Thoracic aorta (tissue), 2 donors: ENCODE results near the gene FARP1. TPM values are rescaled to one million over a fixed set of nuclear protein-coding genes. Genes with fewer than 3 reads are reported as not detected.

Experiments
- ATAC-seq: fragments of 150-250 bp; one replicate; pipeline ENCODE4 v1.8.0; 2017; ENCODE audit warnings: low read depth; ENCODE audit not compliant: insufficient number of reproducible peaks, low FRiP score
- DNase-seq: peaks from one replicate; pipeline ENCODE4 v3.0.0-alpha.2; 2020; ENCODE audit warnings: low spot score
- H3K27ac ChIP-seq, 2 donors: fragments of 200-600 bp; sonication (generic); 1 replicate in 1 of 2; 2 replicates in 1 of 2; pipeline ENCODE4 v1.5.1; 2016; ENCODE audit warnings: mild to moderate bottlenecking in 2 of 2, moderate library complexity in 2 of 2
- H3K27me3 ChIP-seq: fragments of 200-600 bp; sonication (generic); replicated peaks from 2 replicates; pipeline ENCODE4 v1.6.0; 2016; ENCODE audit warnings: mild to moderate bottlenecking; ENCODE audit not compliant: insufficient read depth
- H3K36me3 ChIP-seq: fragments of 200-600 bp; sonication (generic); one replicate; pipeline ENCODE4 v1.5.1; 2016
- H3K4me1 ChIP-seq, 2 donors: fragments of 200-600 bp; sonication (generic); 1 replicate in 1 of 2; 2 replicates in 1 of 2; pipeline versions ENCODE4 v1.5.1 to v1.6.0; 2016; ENCODE audit warnings: low read depth in 2 of 2, mild to moderate bottlenecking in 1 of 2; ENCODE audit not compliant: control insufficient read depth in 1 of 2
- H3K4me3 ChIP-seq: fragments of 200-600 bp; sonication (generic); 2 replicates; pipeline ENCODE4 v1.5.1; 2016; ENCODE audit warnings: mild to moderate bottlenecking
- H3K9me3 ChIP-seq: fragments of 200-600 bp; sonication (generic); 2 replicates; pipeline ENCODE4 v1.5.1; 2016
- total RNA-seq, 2 donors: library from RNA; depleted of rRNA; stranded (reverse); fragments of >200 nt; gene quantifications; one replicate each; pipeline versions ENCODE4 v1.1.0 to v1.2.3, GENCODE V29; 2016
- TF ChIP-seq, protein P1 (sequence below): fragments of 200-600 bp; sonication (generic); IDR thresholded peaks from one replicate; pipeline ENCODE4 v1.5.1; 2019; ENCODE audit warnings: antibody characterized with exemption

The FARP1 gene
- total RNA-seq, 2 donors from 2014 or later: 17.6 to 30.3 TPM

DNA sequence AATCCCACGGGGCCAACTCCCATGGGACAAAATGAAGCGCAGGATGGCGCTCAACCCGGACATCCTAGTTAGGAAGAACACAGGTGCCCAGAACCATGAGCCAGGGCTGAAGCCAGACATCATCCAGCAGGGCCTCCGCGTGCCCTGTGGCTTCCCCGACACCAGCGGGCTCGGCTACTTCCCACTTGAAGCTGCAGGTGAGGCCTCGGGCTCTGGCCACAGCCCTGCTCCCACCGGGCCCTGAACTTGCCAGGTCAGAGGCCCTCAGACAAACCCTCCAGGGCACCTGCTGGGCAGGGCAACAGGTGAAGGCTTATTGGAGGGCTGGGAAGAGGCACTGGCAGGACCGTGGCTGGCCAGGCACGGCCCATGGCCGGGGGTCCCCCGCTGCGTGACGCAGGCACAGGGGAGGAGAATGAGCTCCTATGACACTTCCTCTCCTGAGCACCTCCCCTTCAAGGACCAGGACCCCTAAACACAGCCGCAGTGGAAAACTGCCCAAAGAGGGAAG is 316.3 kb downstream of the FARP1 start:
- TF ChIP-seq, protein P1, sequence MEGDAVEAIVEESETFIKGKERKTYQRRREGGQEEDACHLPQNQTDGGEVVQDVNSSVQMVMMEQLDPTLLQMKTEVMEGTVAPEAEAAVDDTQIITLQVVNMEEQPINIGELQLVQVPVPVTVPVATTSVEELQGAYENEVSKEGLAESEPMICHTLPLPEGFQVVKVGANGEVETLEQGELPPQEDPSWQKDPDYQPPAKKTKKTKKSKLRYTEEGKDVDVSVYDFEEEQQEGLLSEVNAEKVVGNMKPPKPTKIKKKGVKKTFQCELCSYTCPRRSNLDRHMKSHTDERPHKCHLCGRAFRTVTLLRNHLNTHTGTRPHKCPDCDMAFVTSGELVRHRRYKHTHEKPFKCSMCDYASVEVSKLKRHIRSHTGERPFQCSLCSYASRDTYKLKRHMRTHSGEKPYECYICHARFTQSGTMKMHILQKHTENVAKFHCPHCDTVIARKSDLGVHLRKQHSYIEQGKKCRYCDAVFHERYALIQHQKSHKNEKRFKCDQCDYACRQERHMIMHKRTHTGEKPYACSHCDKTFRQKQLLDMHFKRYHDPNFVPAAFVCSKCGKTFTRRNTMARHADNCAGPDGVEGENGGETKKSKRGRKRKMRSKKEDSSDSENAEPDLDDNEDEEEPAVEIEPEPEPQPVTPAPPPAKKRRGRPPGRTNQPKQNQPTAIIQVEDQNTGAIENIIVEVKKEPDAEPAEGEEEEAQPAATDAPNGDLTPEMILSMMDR: no peak
- H3K27ac ChIP-seq: no peak overlapping the region
- no peak for DNase-seq
- ATAC-seq: no peak
- no peaks in the 10 kb centered on the region for H3K9me3 ChIP-seq
- H3K36me3 ChIP-seq: peaks cover 46% of the 10 kb centered on the region
- H3K4me1 ChIP-seq: peaks cover 7 to 25% of the 10 kb centered on the region in 2 donors
- H3K4me3 ChIP-seq: no peak overlapping the region
- H3K27me3 ChIP-seq: no peaks in the 10 kb centered on the region

DNA sequence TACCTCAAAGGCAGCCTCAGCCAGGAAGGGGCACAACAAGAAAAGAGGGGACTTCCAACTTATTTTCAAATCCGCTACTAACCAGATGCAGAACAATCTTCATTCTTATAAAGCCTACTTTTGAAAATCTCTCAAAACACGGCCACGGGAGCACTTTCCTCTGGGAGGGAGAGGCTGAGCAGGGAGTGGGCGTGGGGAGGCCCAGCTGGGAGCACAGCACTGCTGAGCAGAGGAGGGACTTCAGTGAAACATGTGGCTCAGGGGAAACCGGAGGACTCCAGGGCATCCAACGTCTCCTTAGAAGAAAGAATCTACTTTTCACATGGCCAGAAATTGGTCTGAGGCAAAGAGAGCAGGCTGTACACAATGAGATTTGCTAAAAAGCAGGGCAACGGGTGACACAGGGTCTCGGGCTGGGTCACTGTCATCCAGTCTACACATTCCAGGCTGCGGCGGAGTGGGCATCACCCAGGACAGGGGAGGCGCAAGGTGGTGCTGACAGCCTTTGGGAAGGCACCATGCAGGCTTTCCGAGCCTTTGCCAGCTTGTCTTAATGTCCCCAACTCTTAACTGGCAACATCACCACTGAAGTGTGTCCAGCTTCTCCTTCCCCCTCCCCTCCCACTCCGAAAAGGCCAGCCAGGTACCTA is 317.0 kb downstream of the FARP1 start:
- Histone ChIP-seq H3K27ac (no peak overlapping the region), H3K4me3 (no peak overlapping the region), H3K36me3 (peaks cover 46% of the 10 kb centered on the region), H3K27me3 (no peaks in the 10 kb centered on the region), H3K4me1 (peaks cover under 1 to 19% of the 10 kb centered on the region in 2 donors), H3K9me3 (no peaks in the 10 kb centered on the region)
- ATAC-seq: no peak
- TF ChIP-seq, protein P1: no peak
- no peak for DNase-seq

DNA sequence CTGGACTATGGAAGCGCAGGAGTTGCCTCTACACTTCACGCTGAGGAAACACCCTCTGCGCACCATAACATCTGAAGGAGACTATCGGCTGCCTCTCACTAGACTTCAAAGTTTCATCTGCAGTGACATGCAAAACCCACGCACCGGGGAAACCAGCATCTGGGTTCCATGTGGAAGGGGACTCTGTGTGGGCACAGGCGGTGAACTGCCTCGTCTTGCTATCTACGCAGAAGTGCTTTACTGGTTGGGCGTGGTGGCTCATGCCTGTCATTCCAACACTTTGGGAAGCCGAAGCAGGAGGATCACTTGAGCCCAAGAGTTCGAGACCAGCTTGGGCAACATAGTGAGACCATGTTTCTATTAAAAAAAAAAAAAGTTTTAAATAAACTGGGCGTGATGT is 317.6 kb downstream of the FARP1 start:
- H3K36me3 ChIP-seq: peaks cover 48% of the 10 kb centered on the region
- ATAC-seq: no peak
- H3K9me3 ChIP-seq: no peaks in the 10 kb centered on the region
- H3K27me3 ChIP-seq: no peaks in the 10 kb centered on the region
- TF ChIP-seq, protein P1: no peak
- DNase-seq: no peak
- no peak overlapping the region for H3K27ac ChIP-seq
- H3K4me3 ChIP-seq: no peak overlapping the region
- peaks cover 0 to 13% of the 10 kb centered on the region in 2 donors for H3K4me1 ChIP-seq

DNA sequence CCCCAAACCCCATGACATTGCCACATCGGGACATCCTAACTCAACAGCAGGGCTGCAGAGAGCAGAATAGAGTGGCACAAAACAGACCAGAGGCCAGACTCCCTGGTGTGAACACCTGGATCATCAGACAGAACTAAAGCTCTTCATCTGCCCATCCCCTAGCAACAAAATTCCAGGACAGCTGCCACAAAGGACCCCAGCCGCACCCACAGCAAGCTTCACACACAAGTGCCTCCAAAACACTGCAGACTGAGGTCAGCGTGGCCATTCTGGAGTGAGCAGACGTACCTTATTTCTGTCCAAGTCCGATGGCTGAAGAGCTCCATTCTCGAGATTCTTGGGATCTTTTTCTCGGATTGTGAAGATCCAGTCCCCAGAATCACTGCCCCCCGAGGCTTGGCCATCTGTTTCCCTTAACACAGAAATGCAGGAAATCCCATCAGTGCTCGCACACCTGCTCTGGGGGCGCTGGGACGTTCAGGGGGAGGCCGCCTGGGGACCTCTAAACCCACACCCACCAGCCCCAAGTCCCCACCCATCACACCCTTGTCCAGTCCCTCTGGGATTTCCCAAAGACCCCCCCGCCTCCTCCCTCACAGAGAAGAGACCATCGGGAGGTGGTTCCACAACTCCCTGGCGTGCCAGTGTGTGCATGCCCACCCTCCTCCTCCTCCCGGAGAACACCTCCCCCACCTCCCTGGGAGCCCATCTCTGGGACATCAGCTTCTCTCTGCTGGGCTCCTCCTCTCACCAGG is 318.8 kb downstream of the FARP1 start:
- ATAC-seq (no peak), DNase-seq (no peak)
- Histone ChIP-seq H3K4me3 (no peak overlapping the region), H3K27ac (no peak overlapping the region), H3K4me1 (peaks cover 0 to 13% of the 10 kb centered on the region in 2 donors), H3K36me3 (peaks cover 52% of the 10 kb centered on the region), H3K9me3 (no peaks in the 10 kb centered on the region), H3K27me3 (no peaks in the 10 kb centered on the region)
- TF ChIP-seq, protein P1: no peak

DNA sequence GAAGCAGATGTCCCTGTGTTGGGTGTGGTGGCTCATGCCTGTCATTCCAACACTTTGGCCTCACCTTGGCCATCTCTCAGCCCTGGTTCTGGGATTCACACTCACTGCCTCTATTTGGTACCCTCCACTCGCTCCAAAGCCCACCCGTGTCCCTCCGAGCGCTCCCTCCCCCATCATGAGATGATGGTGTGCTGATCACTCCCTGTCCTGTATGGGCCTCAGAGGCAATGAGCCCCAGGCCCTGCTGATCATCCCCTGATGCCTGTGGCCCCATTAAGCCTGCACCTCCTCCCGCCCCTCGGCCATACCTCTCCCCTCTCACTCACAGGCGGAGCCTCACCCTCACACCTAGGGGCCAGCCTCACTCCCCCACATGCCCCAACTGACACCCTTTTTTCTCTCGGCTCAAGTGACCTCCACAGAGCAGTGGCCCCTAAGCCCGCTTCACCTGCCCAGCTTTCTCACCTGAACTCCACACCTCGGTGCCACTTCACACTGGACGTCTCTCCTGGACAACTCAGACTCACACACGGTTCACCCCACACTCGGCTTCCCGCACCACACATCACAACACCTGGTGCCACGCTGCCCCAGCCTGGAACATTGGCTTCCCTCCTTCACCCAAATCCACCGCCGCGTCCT is 319.5 kb downstream of the FARP1 start:
- no peak overlapping the region for H3K27ac ChIP-seq
- no peak for DNase-seq
- peaks cover 0 to 13% of the 10 kb centered on the region in 2 donors for H3K4me1 ChIP-seq
- H3K4me3 ChIP-seq: no peak overlapping the region
- peaks cover 47% of the 10 kb centered on the region for H3K36me3 ChIP-seq
- TF ChIP-seq, protein P1: no peak
- ATAC-seq: no peak
- H3K27me3 ChIP-seq: no peaks in the 10 kb centered on the region
- H3K9me3 ChIP-seq: no peaks in the 10 kb centered on the region
